Measurements from ENCODE around the gene ABCG2.

GRCh38 chr4:88115587-88115986 lies 42.9 kb downstream of the ABCG2 start:
- TF ChIP-seq, protein P1, sequence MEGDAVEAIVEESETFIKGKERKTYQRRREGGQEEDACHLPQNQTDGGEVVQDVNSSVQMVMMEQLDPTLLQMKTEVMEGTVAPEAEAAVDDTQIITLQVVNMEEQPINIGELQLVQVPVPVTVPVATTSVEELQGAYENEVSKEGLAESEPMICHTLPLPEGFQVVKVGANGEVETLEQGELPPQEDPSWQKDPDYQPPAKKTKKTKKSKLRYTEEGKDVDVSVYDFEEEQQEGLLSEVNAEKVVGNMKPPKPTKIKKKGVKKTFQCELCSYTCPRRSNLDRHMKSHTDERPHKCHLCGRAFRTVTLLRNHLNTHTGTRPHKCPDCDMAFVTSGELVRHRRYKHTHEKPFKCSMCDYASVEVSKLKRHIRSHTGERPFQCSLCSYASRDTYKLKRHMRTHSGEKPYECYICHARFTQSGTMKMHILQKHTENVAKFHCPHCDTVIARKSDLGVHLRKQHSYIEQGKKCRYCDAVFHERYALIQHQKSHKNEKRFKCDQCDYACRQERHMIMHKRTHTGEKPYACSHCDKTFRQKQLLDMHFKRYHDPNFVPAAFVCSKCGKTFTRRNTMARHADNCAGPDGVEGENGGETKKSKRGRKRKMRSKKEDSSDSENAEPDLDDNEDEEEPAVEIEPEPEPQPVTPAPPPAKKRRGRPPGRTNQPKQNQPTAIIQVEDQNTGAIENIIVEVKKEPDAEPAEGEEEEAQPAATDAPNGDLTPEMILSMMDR (IDR thresholded peaks at IDR 0.05; ENCODE audit: low read depth, low read length) = no peak
- no peak for TF ChIP-seq EZH2phosphoT487 (IDR thresholded peaks at IDR 0.05; ENCODE audit: low read depth)

All from OCI-LY3 (cell line).